Measurements from ENCODE around the gene ASPSCR1. TPM values are rescaled to one million over a fixed set of nuclear protein-coding genes. Genes with fewer than 3 reads are reported as not detected.
A peak's percentile ranks its signal among the peaks of the same experiment; 100 is the strongest.

Gene ASPSCR1
- total and polyA plus RNA-seq, 10 of the 15 experiments (the other 5 are each of a cell fraction or from before 2014, with no cell fraction given): 1.5 to 48.4 (median 25.4) TPM

- TF ChIP-seq ETV6 (conservative IDR thresholded peaks at IDR 0.05 in 1 of 2, IDR thresholded peaks at IDR 0.05 in 1 of 2; ENCODE audit: borderline replicate concordance in 1 of 2, low read depth in 1 of 2) (no peak), TARDBP (IDR thresholded peaks at IDR 0.05; ENCODE audit: borderline replicate concordance) (peak; percentile 83; the same call in 1 of the 2 replicates), HCFC1 (IDR thresholded peaks at IDR 0.05; ENCODE audit: low read length) (peak; percentile 88), JUNB (IDR thresholded peaks at IDR 0.05) (no peak), SMAD1 (IDR thresholded peaks at IDR 0.05; ENCODE audit: low read depth, partially characterized antibody) (no peak), BCL11A (IDR thresholded peaks at IDR 0.05; ENCODE audit: low read depth, low read length) (0 out of 2 replicates have a peak, but pooled peaks have one; percentile 14), MYC (IDR thresholded peaks at IDR 0.05; ENCODE audit: insufficient read depth, insufficient read length, insufficient replicate concordance, low read length, severe bottlenecking) (no peak), MEF2B (IDR thresholded peaks at IDR 0.05; ENCODE audit: partially characterized antibody, poor library complexity, severe bottlenecking) (no peak), RELA (IDR thresholded peaks at IDR 0.05; ENCODE audit: borderline replicate concordance, partially characterized antibody) (peak; percentile 81), YY1 (IDR thresholded peaks at IDR 0.05; ENCODE audit: low read depth, low read length) (peak; percentile 91), NBN (IDR thresholded peaks at IDR 0.05) (no peak), ZBTB33 (IDR thresholded peaks at IDR 0.05) (peak; percentile 47; the same call in 1 of the 2 replicates), DPF2 (IDR thresholded peaks at IDR 0.05) (peak; percentile 60; the same call in 1 of the 2 replicates), HDAC6 (IDR thresholded peaks at IDR 0.05; ENCODE audit: unreplicated experiment) (no peak), IRF5 (IDR thresholded peaks at IDR 0.05; ENCODE audit: borderline replicate concordance) (no peak), LARP7 (IDR thresholded peaks at IDR 0.05) (peak; percentile 96), BHLHE40 (IDR thresholded peaks at IDR 0.05; ENCODE audit: borderline replicate concordance in 1 of 2, low read depth in 2 of 2, low read length in 1 of 2) (peak; percentile 7 to 66; a peak in 2 of 4 replicates), ESRRA (IDR thresholded peaks at IDR 0.05; ENCODE audit: low read length) (peak; percentile 89), POLR2A (IDR thresholded peaks at IDR 0.05; ENCODE audit: low read depth, low read length) (peak; percentile 75)
- TF ChIP-seq, protein P1, sequence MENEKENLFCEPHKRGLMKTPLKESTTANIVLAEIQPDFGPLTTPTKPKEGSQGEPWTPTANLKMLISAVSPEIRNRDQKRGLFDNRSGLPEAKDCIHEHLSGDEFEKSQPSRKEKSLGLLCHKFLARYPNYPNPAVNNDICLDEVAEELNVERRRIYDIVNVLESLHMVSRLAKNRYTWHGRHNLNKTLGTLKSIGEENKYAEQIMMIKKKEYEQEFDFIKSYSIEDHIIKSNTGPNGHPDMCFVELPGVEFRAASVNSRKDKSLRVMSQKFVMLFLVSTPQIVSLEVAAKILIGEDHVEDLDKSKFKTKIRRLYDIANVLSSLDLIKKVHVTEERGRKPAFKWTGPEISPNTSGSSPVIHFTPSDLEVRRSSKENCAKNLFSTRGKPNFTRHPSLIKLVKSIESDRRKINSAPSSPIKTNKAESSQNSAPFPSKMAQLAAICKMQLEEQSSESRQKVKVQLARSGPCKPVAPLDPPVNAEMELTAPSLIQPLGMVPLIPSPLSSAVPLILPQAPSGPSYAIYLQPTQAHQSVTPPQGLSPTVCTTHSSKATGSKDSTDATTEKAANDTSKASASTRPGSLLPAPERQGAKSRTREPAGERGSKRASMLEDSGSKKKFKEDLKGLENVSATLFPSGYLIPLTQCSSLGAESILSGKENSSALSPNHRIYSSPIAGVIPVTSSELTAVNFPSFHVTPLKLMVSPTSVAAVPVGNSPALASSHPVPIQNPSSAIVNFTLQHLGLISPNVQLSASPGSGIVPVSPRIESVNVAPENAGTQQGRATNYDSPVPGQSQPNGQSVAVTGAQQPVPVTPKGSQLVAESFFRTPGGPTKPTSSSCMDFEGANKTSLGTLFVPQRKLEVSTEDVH (IDR thresholded peaks at IDR 0.05; ENCODE audit: low read depth, partially characterized antibody): no peak
- TF ChIP-seq, protein P2, sequence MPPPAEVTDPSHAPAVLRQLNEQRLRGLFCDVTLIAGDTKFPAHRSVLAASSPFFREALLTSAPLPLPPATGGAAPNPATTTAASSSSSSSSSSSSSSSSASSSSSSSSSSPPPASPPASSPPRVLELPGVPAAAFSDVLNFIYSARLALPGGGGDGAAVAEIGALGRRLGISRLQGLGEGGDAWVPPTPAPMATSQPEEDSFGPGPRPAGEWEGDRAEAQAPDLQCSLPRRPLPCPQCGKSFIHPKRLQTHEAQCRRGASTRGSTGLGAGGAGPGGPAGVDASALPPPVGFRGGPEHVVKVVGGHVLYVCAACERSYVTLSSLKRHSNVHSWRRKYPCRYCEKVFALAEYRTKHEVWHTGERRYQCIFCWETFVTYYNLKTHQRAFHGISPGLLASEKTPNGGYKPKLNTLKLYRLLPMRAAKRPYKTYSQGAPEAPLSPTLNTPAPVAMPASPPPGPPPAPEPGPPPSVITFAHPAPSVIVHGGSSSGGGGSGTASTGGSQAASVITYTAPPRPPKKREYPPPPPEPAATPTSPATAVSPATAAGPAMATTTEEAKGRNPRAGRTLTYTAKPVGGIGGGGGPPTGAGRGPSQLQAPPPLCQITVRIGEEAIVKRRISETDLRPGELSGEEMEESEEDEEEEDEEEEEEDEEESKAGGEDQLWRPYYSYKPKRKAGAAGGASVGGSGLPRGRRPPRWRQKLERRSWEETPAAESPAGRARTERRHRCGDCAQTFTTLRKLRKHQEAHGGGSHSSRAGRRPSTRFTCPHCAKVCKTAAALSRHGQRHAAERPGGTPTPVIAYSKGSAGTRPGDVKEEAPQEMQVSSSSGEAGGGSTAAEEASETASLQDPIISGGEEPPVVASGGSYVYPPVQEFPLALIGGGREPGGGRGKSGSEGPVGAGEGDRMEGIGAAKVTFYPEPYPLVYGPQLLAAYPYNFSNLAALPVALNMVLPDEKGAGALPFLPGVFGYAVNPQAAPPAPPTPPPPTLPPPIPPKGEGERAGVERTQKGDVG (CRISPR knock-in tag; IDR thresholded peaks at IDR 0.05): no peak
These were observed 88.3 kb downstream of the ASPSCR1 start, which contains the start of gene DUS1L (continued) for GRCh38 chr17:82065638-82066303.
